Endothelial cell of umbilical vein (primary cell): ENCODE data around the gene INHA. TPM values are rescaled to one million over a fixed set of nuclear protein-coding genes. Genes with fewer than 3 reads are reported as not detected.

Experiments used
- BruUV-seq: library from RNA; stranded (reverse); fragments of 400-500 nt; replicated peaks from 2 replicates; lab custom pipeline; 2021; lab: Mats Ljungman, UMichigan
- CTCF ChIA-PET: fragments of 300-600, 350-600 bp; sonication (Branson Sonifier 250); formaldehyde crosslinking; loops from one replicate; lab custom pipeline; 2021; ENCODE audit warnings: antibody characterized with exemption, inconsistent platforms; lab: Charles Lee
- POLR2A ChIA-PET: fragments of 300-600, 350-600 bp; sonication (Branson Sonifier 250); formaldehyde crosslinking; loops from one replicate; lab custom pipeline; 2021; ENCODE audit warnings: antibody characterized with exemption, inconsistent platforms; lab: Charles Lee
- DNase-seq: peaks from one replicate; pipeline ENCODE4 v3.0.0-alpha.2; 2011; ENCODE audit warnings: low read depth, low spot score
- FAIRE-seq: peaks from 2 replicates; lab custom pipeline; 2011; peaks lifted over from hg19 to GRCh38; lab: Jason Lieb, UNC
- H2AFZ ChIP-seq: 2 replicates; pipeline ENCODE4 v1.6.0; 2012; ENCODE audit warnings: low read depth, low read length, control low read depth, inconsistent platforms
- H3K27ac ChIP-seq: 2 replicates; pipeline ENCODE4 v1.5.1; 2011; ENCODE audit warnings: low read depth, mild to moderate bottlenecking, control low read depth, low read length, moderate library complexity; ENCODE audit not compliant: insufficient read depth
- H3K27me3 ChIP-seq, 2 experiments: 2 replicates each; pipeline versions ENCODE4 v1.6.0 to v1.6.1; 2011; ENCODE audit warnings: low read length in 2 of 2, mixed read lengths in 1 of 2; ENCODE audit not compliant: control insufficient read depth in 2 of 2, insufficient read depth in 2 of 2
- H3K36me3 ChIP-seq, 2 experiments: 2 replicates in 1 of 2; 3 replicates in 1 of 2; pipeline ENCODE4 v1.5.1; 2011; ENCODE audit warnings: low read length in 2 of 2, mild to moderate bottlenecking in 1 of 2, moderate library complexity in 1 of 2; ENCODE audit not compliant: control insufficient read depth in 2 of 2, insufficient read depth in 2 of 2; ENCODE audit errors: extremely low read depth in 1 of 2
- H3K4me1 ChIP-seq: 3 replicates; pipeline ENCODE4 v1.5.1; 2011; ENCODE audit warnings: mild to moderate bottlenecking, low read length; ENCODE audit not compliant: control insufficient read depth, insufficient read depth; ENCODE audit errors: extremely low read depth
- H3K4me2 ChIP-seq: 2 replicates; pipeline ENCODE4 v1.6.1; 2011; ENCODE audit warnings: low read length, control low read depth, mixed read lengths; ENCODE audit not compliant: insufficient read depth
- H3K4me3 ChIP-seq, 3 experiments: fragments of 200-600 bp in 1 of 3; sonication (generic), shearing (Covaris generic) in 1 of 3; replicated peaks in 1 of 3; 2 replicates each; pipeline ENCODE4 v1.5.1; 2011 to 2016; ENCODE audit warnings: control low read depth in 3 of 3, low read length in 3 of 3, mild to moderate bottlenecking in 2 of 3, inconsistent platforms in 1 of 3, low read depth in 1 of 3, moderate library complexity in 1 of 3; ENCODE audit not compliant: insufficient read depth in 1 of 3
- H3K79me2 ChIP-seq: 2 replicates; pipeline ENCODE4 v1.6.0; 2012; ENCODE audit warnings: low read length, inconsistent platforms; ENCODE audit not compliant: control insufficient read depth, insufficient read depth
- H3K9ac ChIP-seq: replicated peaks from 2 replicates; pipeline ENCODE3; 2011; ENCODE audit warnings: low read length, control low read depth; ENCODE audit not compliant: insufficient read depth; ENCODE audit errors: extremely low read depth
- H3K9me1 ChIP-seq: replicated peaks from 3 replicates; pipeline ENCODE4 v1.6.0; 2011; ENCODE audit warnings: mild to moderate bottlenecking, low read length; ENCODE audit not compliant: control insufficient read depth, insufficient read depth; ENCODE audit errors: extremely low read depth
- H3K9me3 ChIP-seq: replicated peaks from 2 replicates; pipeline ENCODE4 v1.5.1; 2012; ENCODE audit warnings: low read length, inconsistent platforms; ENCODE audit not compliant: control insufficient read depth, insufficient read depth
- H4K20me1 ChIP-seq: replicated peaks from 2 replicates; pipeline ENCODE3; 2011; ENCODE audit warnings: mild to moderate bottlenecking, low read length; ENCODE audit not compliant: control insufficient read depth, insufficient read depth; ENCODE audit errors: extremely low read depth
- EZH2 ChIP-seq: IDR thresholded peaks from 2 replicates; pipeline ENCODE4 v1.6.1; 2012; ENCODE audit warnings: borderline replicate concordance, low read depth, mild to moderate bottlenecking, moderate library complexity, low read length, inconsistent platforms; ENCODE audit not compliant: severe bottlenecking
- FOS ChIP-seq: IDR thresholded peaks from 2 replicates; pipeline ENCODE4 v1.6.1; 2011; ENCODE audit warnings: mild to moderate bottlenecking, low read length, moderate library complexity, borderline replicate concordance; ENCODE audit not compliant: insufficient read depth
- GATA2 ChIP-seq: IDR thresholded peaks from 2 replicates; pipeline ENCODE4 v1.7.0; 2011; ENCODE audit warnings: low read depth, mild to moderate bottlenecking, moderate library complexity, mixed read lengths, low read length; ENCODE audit not compliant: insufficient read length, insufficient read depth
- JUN ChIP-seq: IDR thresholded peaks from 2 replicates; pipeline ENCODE4 v1.6.1; 2011; ENCODE audit warnings: borderline replicate concordance, low read depth; ENCODE audit not compliant: insufficient read length, insufficient read depth
- MYC ChIP-seq: IDR thresholded peaks from one replicate; pipeline ENCODE4 v1.6.1; 2011; ENCODE audit warnings: mild to moderate bottlenecking, low read depth, low read length
- POLR2A ChIP-seq: IDR thresholded peaks from 2 replicates; pipeline ENCODE4 v1.6.1; 2012; ENCODE audit warnings: low read depth, mild to moderate bottlenecking, control low read depth, low read length
- POLR2AphosphoS5 ChIP-seq: IDR thresholded peaks from 2 replicates; pipeline ENCODE4 v1.6.1; 2012; ENCODE audit warnings: low read depth, mild to moderate bottlenecking, control low read depth, low read length, moderate library complexity; ENCODE audit not compliant: insufficient read depth
- dilution Hi-C: fragments of 300-500 bp; cut with MboI; formaldehyde crosslinking; loops from one replicate; pipeline ENCODE4 v1.15.0; 2019; ENCODE audit warnings: low sequenced_read_pairs; ENCODE audit not compliant: extremely low pct_ligation_motif_present
- intact Hi-C: fragments of 100-400 bp; cut with micrococcal nuclease; formaldehyde crosslinking; loops from one replicate; pipeline ENCODE4 v1.10.0; 2022
- polyA plus RNA-seq, 4 experiments: library from polyadenylated mRNA; depleted of rRNA in 3 of 4; stranded (reverse) in 3 of 4; unstranded in 1 of 4; fragments of >200 nt; gene quantifications; 2 replicates each; pipeline versions ENCODE4 v1.2.1 to v1.2.3, GENCODE V29; 2011 to 2012; ENCODE audit warnings: missing spikeins in 1 of 4
- total RNA-seq: library from RNA; stranded (reverse); gene quantifications from 2 replicates; pipeline ENCODE4 v1.2.3, GENCODE V29; 2021
- TF ChIP-seq, protein P1 (sequence below): IDR thresholded peaks from 2 replicates; pipeline ENCODE4 v1.6.1; 2011; ENCODE audit not compliant: insufficient read depth, insufficient read length
- TF ChIP-seq, protein P2 (sequence below), 2 donors: IDR thresholded peaks; 1 replicate in 1 of 2; 2 replicates in 1 of 2; pipeline ENCODE4 v1.5.1; 2011; ENCODE audit warnings: low read length in 2 of 2, mild to moderate bottlenecking in 2 of 2, moderate library complexity in 2 of 2, control low read depth in 1 of 2, inconsistent platforms in 1 of 2, low read depth in 1 of 2; ENCODE audit not compliant: insufficient read depth in 1 of 2; ENCODE audit errors: extremely low read depth in 1 of 2

INHA gene
- total and polyA plus RNA-seq, 2 donors (not counting 3 experiments of a cell fraction or from before 2014, with no cell fraction given) = 0.06 TPM; not detected in 1

DNA sequence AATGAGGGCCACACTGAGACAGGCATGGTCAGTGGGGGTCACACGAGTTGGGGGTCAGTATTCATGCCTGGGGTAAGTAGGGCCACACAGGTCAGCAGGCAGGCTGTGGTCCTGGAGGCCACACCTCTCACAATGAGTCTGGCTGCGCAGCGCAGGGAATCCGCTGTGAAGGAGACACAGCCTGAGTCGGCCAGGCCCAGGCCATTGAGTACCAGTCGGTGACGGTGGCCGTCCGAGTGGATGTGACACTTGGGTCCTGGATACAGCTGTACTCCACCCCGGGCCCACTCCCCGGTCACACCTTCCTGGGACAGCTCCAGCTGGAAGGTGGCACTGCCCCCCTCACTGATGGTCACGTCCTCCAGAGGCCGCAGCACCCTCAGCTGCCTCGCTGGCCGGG is 17.8 kb upstream of the INHA start:
- Histone ChIP-seq H3K9me3 (no peaks in the 10 kb centered on the region), H3K9me1 (no peaks in the 10 kb centered on the region), H3K27me3 (peaks cover 16 to 19% of the 10 kb centered on the region in 2 experiments), H2AFZ (no peak overlapping the region), H3K4me1 (no peaks in the 10 kb centered on the region), H3K27ac (no peak overlapping the region), H3K79me2 (no peaks in the 10 kb centered on the region), H3K9ac (no peak overlapping the region), H3K4me3 (no peak overlapping the region), H4K20me1 (no peaks in the 10 kb centered on the region), H3K36me3 (no peaks in the 10 kb centered on the region), H3K4me2 (no peak overlapping the region)
- intact Hi-C loops = no loop called here
- FAIRE-seq (no peak), DNase-seq (no peak)
- ChIA-PET CTCF (no interaction called here), POLR2A (no interaction called here)
- TF ChIP-seq, protein P1, sequence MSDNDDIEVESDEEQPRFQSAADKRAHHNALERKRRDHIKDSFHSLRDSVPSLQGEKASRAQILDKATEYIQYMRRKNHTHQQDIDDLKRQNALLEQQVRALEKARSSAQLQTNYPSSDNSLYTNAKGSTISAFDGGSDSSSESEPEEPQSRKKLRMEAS = no peak
- TF ChIP-seq, protein P2, sequence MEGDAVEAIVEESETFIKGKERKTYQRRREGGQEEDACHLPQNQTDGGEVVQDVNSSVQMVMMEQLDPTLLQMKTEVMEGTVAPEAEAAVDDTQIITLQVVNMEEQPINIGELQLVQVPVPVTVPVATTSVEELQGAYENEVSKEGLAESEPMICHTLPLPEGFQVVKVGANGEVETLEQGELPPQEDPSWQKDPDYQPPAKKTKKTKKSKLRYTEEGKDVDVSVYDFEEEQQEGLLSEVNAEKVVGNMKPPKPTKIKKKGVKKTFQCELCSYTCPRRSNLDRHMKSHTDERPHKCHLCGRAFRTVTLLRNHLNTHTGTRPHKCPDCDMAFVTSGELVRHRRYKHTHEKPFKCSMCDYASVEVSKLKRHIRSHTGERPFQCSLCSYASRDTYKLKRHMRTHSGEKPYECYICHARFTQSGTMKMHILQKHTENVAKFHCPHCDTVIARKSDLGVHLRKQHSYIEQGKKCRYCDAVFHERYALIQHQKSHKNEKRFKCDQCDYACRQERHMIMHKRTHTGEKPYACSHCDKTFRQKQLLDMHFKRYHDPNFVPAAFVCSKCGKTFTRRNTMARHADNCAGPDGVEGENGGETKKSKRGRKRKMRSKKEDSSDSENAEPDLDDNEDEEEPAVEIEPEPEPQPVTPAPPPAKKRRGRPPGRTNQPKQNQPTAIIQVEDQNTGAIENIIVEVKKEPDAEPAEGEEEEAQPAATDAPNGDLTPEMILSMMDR (IDR thresholded peaks at IDR 0.05; ENCODE audit: extremely low read depth in 1 of 2, insufficient read depth in 1 of 2, low read depth in 1 of 2, low read length in 2 of 2) = no peak
- BruUV-seq = no TSS peak
- dilution Hi-C loops = no loop called here

DNA sequence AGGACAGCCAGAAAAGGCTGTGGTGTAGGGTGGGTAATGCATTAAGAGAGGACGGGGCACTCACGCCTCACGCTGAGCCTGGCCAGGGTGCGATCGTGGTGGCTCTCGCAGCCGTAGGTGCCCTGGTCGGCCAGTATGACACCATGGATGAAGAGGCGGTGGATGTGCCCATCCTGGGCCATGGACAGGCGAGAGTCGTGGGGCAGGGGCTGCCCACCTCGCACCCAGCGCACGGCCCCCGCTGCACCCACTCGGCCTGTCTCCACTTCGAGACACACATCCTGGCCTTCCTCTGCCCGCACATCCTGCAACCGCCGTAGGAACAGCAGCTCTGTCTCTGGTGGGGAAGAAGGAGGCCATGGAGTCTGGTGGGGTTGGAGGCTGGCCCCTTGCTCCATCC is 16.2 kb upstream of the INHA start:
- Histone ChIP-seq H4K20me1 (no peaks in the 10 kb centered on the region), H3K9me1 (no peaks in the 10 kb centered on the region), H3K27ac (no peak overlapping the region), H3K36me3 (no peaks in the 10 kb centered on the region), H2AFZ (no peak overlapping the region), H3K4me1 (no peaks in the 10 kb centered on the region), H3K9ac (no peak overlapping the region), H3K9me3 (no peaks in the 10 kb centered on the region), H3K79me2 (no peaks in the 10 kb centered on the region), H3K4me2 (no peak overlapping the region), H3K27me3 (peaks cover 11 to 17% of the 10 kb centered on the region in 2 experiments), H3K4me3 (no peak overlapping the region)
- dilution Hi-C loops = no loop called here
- intact Hi-C loops = no loop called here
- CTCF ChIA-PET = no interaction called here
- FAIRE-seq = no peak
- no peak for DNase-seq
- POLR2A ChIA-PET = no interaction called here
- BruUV-seq = no TSS peak
- TF ChIP-seq POLR2AphosphoS5 = no peak
- no peak for TF ChIP-seq FOS
- TF ChIP-seq, protein P1 = no peak
- no peak for TF ChIP-seq POLR2A
- TF ChIP-seq JUN = no peak
- no peak for TF ChIP-seq EZH2
- no peak for TF ChIP-seq MYC
- no peak for TF ChIP-seq GATA2
- TF ChIP-seq, protein P2 (IDR thresholded peaks at IDR 0.05; ENCODE audit: extremely low read depth in 1 of 2, insufficient read depth in 1 of 2, low read depth in 1 of 2, low read length in 2 of 2) = no peak
